Gastroesophageal sphincter (tissue), 4 donors: ENCODE data around the gene CXorf65. TPM values are rescaled to one million over a fixed set of nuclear protein-coding genes. Genes with fewer than 3 reads are reported as not detected.

Experiments used
- ATAC-seq: fragments of 150-250 bp; one replicate; pipeline ENCODE4 v1.9.1; 2016; ENCODE audit warnings: mild to moderate bottlenecking, moderate library complexity
- H3K27ac ChIP-seq, 4 donors: fragments of 200-600 bp; sonication (generic) in 3 of 4; 1 replicate in 3 of 4; 2 replicates in 1 of 4; pipeline ENCODE4 v1.5.1; 2016 to 2019
- H3K27me3 ChIP-seq: fragments of 200-600 bp; sonication (generic); one replicate; pipeline ENCODE4 v1.5.1; 2019
- H3K36me3 ChIP-seq, 2 donors: fragments of 200-600 bp; sonication (generic); one replicate each; pipeline ENCODE4 v1.5.1; 2019; ENCODE audit warnings: control low read depth in 1 of 2
- H3K4me1 ChIP-seq, 3 donors: fragments of 200-600 bp; sonication (generic); 1 replicate in 2 of 3; 2 replicates in 1 of 3; pipeline ENCODE4 v1.5.1; 2016 to 2019; ENCODE audit warnings: control low read depth in 2 of 3
- H3K4me3 ChIP-seq, 2 donors: fragments of 200-600 bp; sonication (generic); one replicate each; pipeline ENCODE4 v1.5.1; 2019; ENCODE audit warnings: mild to moderate bottlenecking in 1 of 2, moderate library complexity in 1 of 2
- H3K9me3 ChIP-seq, 3 donors: fragments of 200-600 bp; sonication (generic); one replicate each; pipeline ENCODE4 v1.5.1; 2017 to 2019; ENCODE audit warnings: control low read depth in 2 of 3
- CTCF ChIP-seq, 4 experiments: fragments of 200-600 bp in 2 of 4; fragments of 450-650 bp in 2 of 4; sonication (generic) in 1 of 4; IDR thresholded peaks; one replicate each; pipeline ENCODE4 v1.5.1; 2017 to 2019; ENCODE audit warnings: antibody characterized with exemption in 4 of 4, mild to moderate bottlenecking in 2 of 4, moderate library complexity in 2 of 4
- EP300 ChIP-seq: sonication (generic); formaldehyde crosslinking; IDR thresholded peaks from one replicate; pipeline ENCODE4 v1.6.1; 2017; ENCODE audit warnings: antibody characterized with exemption, mild to moderate bottlenecking
- POLR2A ChIP-seq, 2 donors: fragments of 450-650 bp; IDR thresholded peaks; one replicate each; pipeline ENCODE4 v1.6.1; 2017; ENCODE audit warnings: antibody characterized with exemption in 2 of 2, mild to moderate bottlenecking in 2 of 2, moderate library complexity in 1 of 2
- POLR2AphosphoS5 ChIP-seq: sonication (generic); formaldehyde crosslinking; IDR thresholded peaks from one replicate; pipeline ENCODE4 v1.6.1; 2017; ENCODE audit warnings: antibody characterized with exemption
- WGBS, 2 donors: methylation state at CpG; one replicate each; pipeline ENCODE4 v1.1.5; 2018; ENCODE audit warnings: low coverage in 1 of 2; 5-methylcytosine and 5-hydroxymethylcytosine counted together
- total RNA-seq, 4 donors: library from RNA; depleted of rRNA; stranded (reverse); fragments of >200 nt; gene quantifications; one replicate each; pipeline ENCODE4 v1.1.0, GENCODE V29; 2016

Gene CXorf65
- total RNA-seq, 4 donors from 2014 or later, result not detected

- Histone ChIP-seq H3K9me3 (no peaks in the 10 kb centered on the region), H3K4me1 (peaks cover 0 to 18% (median 0%) of the 10 kb centered on the region in 3 donors), H3K4me3 (no peak overlapping the region), H3K27me3 (no peaks in the 10 kb centered on the region), H3K27ac (no peak overlapping the region), H3K36me3 (no peaks in the 10 kb centered on the region)
- no peak for ATAC-seq
- TF ChIP-seq CTCF (IDR thresholded peaks at IDR 0.05), result no peak
- no peak for TF ChIP-seq EP300
- no peak for TF ChIP-seq POLR2AphosphoS5
- no peak for TF ChIP-seq POLR2A (IDR thresholded peaks at IDR 0.05)
- WGBS, 2 donors, result 57 to 63% methylated on average over 5 of the region's 5 CpGs
Measured at GRCh38 chrX:71070531-71070930, 36.0 kb downstream of the CXorf65 start.

- Histone ChIP-seq H3K27me3 (no peaks in the 10 kb centered on the region), H3K4me3 (peak within 1 kb of the TSS; percentile 64 to 82), H3K4me1 (peaks cover 0 to 20% (median 0%) of the 10 kb centered on the region in 3 donors), H3K27ac (peak within 1 kb of the TSS; percentile 80 to 88 (median 84)), H3K9me3 (no peaks in the 10 kb centered on the region), H3K36me3 (no peaks in the 10 kb centered on the region)
- WGBS, 2 donors, result 5 to 27% methylated on average over 4 to 7 of the region's 73 CpGs
- TF ChIP-seq CTCF (IDR thresholded peaks at IDR 0.05), result peak in 2 of 4 experiments; percentile 45 to 68
- peak; percentile 2 to 29 for TF ChIP-seq POLR2A (IDR thresholded peaks at IDR 0.05)
- no peak for TF ChIP-seq POLR2AphosphoS5
- TF ChIP-seq EP300, result no peak
- ATAC-seq, result peak; percentile 99
Measured at GRCh38 chrX:71068044-71068918, 38.3 kb downstream of the CXorf65 start, which contains the start of gene SNX12. SNX12 (minus strand) TSS chrX:71068334; CDS start chrX:71068306, 28 bp downstream.

GRCh38 chrX:71067712-71068043, 38.9 kb downstream of the CXorf65 start:
- no peaks in the 10 kb centered on the region for H3K9me3 ChIP-seq
- WGBS, 2 donors, result 0 to 17% methylated on average over 4 to 8 of the region's 10 CpGs
- H3K4me1 ChIP-seq, result peaks cover 0 to 20% (median 0%) of the 10 kb centered on the region in 3 donors
- peak overlapping the region; percentile 44 to 88 (median 84) for H3K27ac ChIP-seq
- H3K36me3 ChIP-seq, result peaks cover 0 to 1% of the 10 kb centered on the region in 2 donors
- no peaks in the 10 kb centered on the region for H3K27me3 ChIP-seq
- ATAC-seq, result peak; percentile 1
- TF ChIP-seq POLR2A (IDR thresholded peaks at IDR 0.05), result no peak
- H3K4me3 ChIP-seq, result peak overlapping the region; percentile 64

- no peak for TF ChIP-seq EP300
- TF ChIP-seq POLR2A (IDR thresholded peaks at IDR 0.05), result no peak
- no peak for TF ChIP-seq CTCF (IDR thresholded peaks at IDR 0.05)
- no peak for TF ChIP-seq POLR2AphosphoS5
- peaks cover 0 to 20% (median 0%) of the 10 kb centered on the region in 3 donors for H3K4me1 ChIP-seq
- H3K27ac ChIP-seq, result peak overlapping the region; percentile 44 to 88 (median 84)
- ATAC-seq, result no peak
- no peaks in the 10 kb centered on the region for H3K27me3 ChIP-seq
- peaks cover 0 to 7% of the 10 kb centered on the region in 2 donors for H3K36me3 ChIP-seq
- 10 to 20% methylated on average over 1 to 2 of the region's 2 CpGs for WGBS, 2 donors
- peak overlapping the region; percentile 64 for H3K4me3 ChIP-seq
- no peaks in the 10 kb centered on the region for H3K9me3 ChIP-seq
Measured at GRCh38 chrX:71067089-71067488, 39.5 kb downstream of the CXorf65 start.

GRCh38 chrX:71060127-71060526, 46.4 kb downstream of the CXorf65 start:
- Histone ChIP-seq H3K4me3 (no peak overlapping the region), H3K27me3 (no peaks in the 10 kb centered on the region), H3K27ac (no peak overlapping the region), H3K4me1 (no peaks in the 10 kb centered on the region), H3K9me3 (no peaks in the 10 kb centered on the region), H3K36me3 (peaks cover 0 to 41% of the 10 kb centered on the region in 2 donors)
- TF ChIP-seq EP300, result no peak
- ATAC-seq, result no peak
